ENCODE data around the gene ANKS1B. TPM values are rescaled to one million over a fixed set of nuclear protein-coding genes. Genes with fewer than 3 reads are reported as not detected.

Gene ANKS1B
- total and polyA plus RNA-seq, 2 of the 4 experiments (the other 2 are of a cell fraction) = 0.17 to 0.18 TPM

- Histone ChIP-seq H4K91ac (ENCODE audit: insufficient read depth, low read depth, low read length) (no peak overlapping the region), H3K9me1 (ENCODE audit: insufficient read depth, low read length) (no peaks in the 10 kb centered on the region), H2BK20ac (ENCODE audit: low read depth, low read length) (no peak overlapping the region), H3K14ac (replicated peaks; ENCODE audit: low read depth, low read length) (no peak overlapping the region), H4K20me1 (ENCODE audit: insufficient read depth, low read length) (no peaks in the 10 kb centered on the region), H3K56ac (ENCODE audit: extremely low read depth, insufficient read depth, low read length) (no peak overlapping the region), H2BK120ac (ENCODE audit: low read depth, low read length) (no peak overlapping the region), H3K4ac (ENCODE audit: low read depth, low read length) (no peak overlapping the region), H2AK9ac (replicated peaks; ENCODE audit: low read depth, low read length, poor library complexity) (no peak overlapping the region), H3K4me2 (ENCODE audit: low read depth, low read length) (no peak overlapping the region), H3K4me1 (ENCODE audit: control insufficient read depth, insufficient read depth, low read length) (no peaks in the 10 kb centered on the region), H3K18ac (ENCODE audit: low read depth, low read length) (no peak overlapping the region), H3K9me3 (ENCODE audit: control insufficient read depth, insufficient read depth, low read length) (no peaks in the 10 kb centered on the region), H3K36me3 (ENCODE audit: control insufficient read depth, insufficient read depth, low read length) (no peaks in the 10 kb centered on the region), H3K9ac (ENCODE audit: low read depth, low read length) (no peak overlapping the region), H3K4me3 (ENCODE audit: insufficient read depth, low read depth, low read length) (no peak overlapping the region), H2AK5ac (ENCODE audit: low read depth, low read length) (no peak overlapping the region), H2BK15ac (ENCODE audit: low read depth, low read length) (no peak overlapping the region), H3K27ac (ENCODE audit: insufficient read depth, low read length) (no peak overlapping the region), H2AFZ (replicated peaks; ENCODE audit: low read length, poor library complexity) (no peak overlapping the region), H4K5ac (ENCODE audit: low read depth, low read length) (no peak overlapping the region), H3K79me1 (ENCODE audit: low read depth in 1 of 2, low read length in 2 of 2) (no peaks in the 10 kb centered on the region), H2BK5ac (ENCODE audit: low read depth, low read length, poor library complexity, severe bottlenecking) (no peak overlapping the region), H3K23ac (ENCODE audit: low read depth, low read length) (no peak overlapping the region), H3K27me3 (ENCODE audit: control insufficient read depth, insufficient read depth, low read length) (no peaks in the 10 kb centered on the region), H4K8ac (ENCODE audit: low read depth in 2 of 2, low read length in 2 of 2) (no peak overlapping the region)
- DNase-seq = no peak
- dilution Hi-C loops (cut with HindIII; ENCODE audit: low sequenced_read_pairs, unreplicated experiment) (no loop called here), intact Hi-C loops (cut with micrococcal nuclease) (no loop called here), in situ Hi-C loops (cut with MboI; ENCODE audit: low sequenced_read_pairs) (no loop called here)
- CTCF ChIA-PET = no interaction called here
- ATAC-seq (ENCODE audit: low read depth) = no peak
- 17% methylated on average over 1 of the region's 2 CpGs; no CpG with 5 or more reads in 1 of the 2 experiments for WGBS, 2 experiments (ENCODE audit: extremely low coverage in 2 of 2, insufficient read length in 1 of 2)
- POLR2A ChIA-PET (ENCODE audit: unreplicated experiment) = no interaction called here
- no TSS peak for BruUV-seq (replicated peaks)
- TF ChIP-seq, protein P1, sequence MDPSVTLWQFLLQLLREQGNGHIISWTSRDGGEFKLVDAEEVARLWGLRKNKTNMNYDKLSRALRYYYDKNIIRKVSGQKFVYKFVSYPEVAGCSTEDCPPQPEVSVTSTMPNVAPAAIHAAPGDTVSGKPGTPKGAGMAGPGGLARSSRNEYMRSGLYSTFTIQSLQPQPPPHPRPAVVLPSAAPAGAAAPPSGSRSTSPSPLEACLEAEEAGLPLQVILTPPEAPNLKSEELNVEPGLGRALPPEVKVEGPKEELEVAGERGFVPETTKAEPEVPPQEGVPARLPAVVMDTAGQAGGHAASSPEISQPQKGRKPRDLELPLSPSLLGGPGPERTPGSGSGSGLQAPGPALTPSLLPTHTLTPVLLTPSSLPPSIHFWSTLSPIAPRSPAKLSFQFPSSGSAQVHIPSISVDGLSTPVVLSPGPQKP (IDR thresholded peaks at IDR 0.05; ENCODE audit: borderline replicate concordance, low read depth, low read length) = no peak
- TF ChIP-seq RCOR1 (IDR thresholded peaks at IDR 0.05; ENCODE audit: insufficient replicate concordance, low read length) (no peak), BHLHE40 (IDR thresholded peaks at IDR 0.05; ENCODE audit: low read depth, low read length) (no peak), RFX5 (IDR thresholded peaks at IDR 0.05; ENCODE audit: low read depth, low read length) (no peak), MAZ (IDR thresholded peaks at IDR 0.05; ENCODE audit: borderline replicate concordance, low read depth, low read length) (no peak), USF2 (IDR thresholded peaks at IDR 0.05; ENCODE audit: low read depth, low read length) (no peak), POLR2A (IDR thresholded peaks at IDR 0.05; ENCODE audit: low read depth, low read length) (no peak), CEBPB (IDR thresholded peaks at IDR 0.05; ENCODE audit: low read depth, low read length) (no peak), CTCF (conservative IDR thresholded peaks at IDR 0.05; ENCODE audit: low read depth, low read length) (no peak), MAFK (IDR thresholded peaks at IDR 0.05; ENCODE audit: low read depth, low read length) (no peak), RAD21 (IDR thresholded peaks at IDR 0.05; ENCODE audit: low read length) (no peak), CHD1 (IDR thresholded peaks at IDR 0.05; ENCODE audit: low read depth, low read length) (no peak), SMC3 (IDR thresholded peaks at IDR 0.05; ENCODE audit: low read depth, low read length) (no peak), FOS (IDR thresholded peaks at IDR 0.05; ENCODE audit: low read depth, low read length) (no peak), NFE2L2 (IDR thresholded peaks at IDR 0.05; ENCODE audit: low read depth, low read length) (no peak), MXI1 (IDR thresholded peaks at IDR 0.05; ENCODE audit: borderline replicate concordance, low read depth, low read length) (no peak)
Measured at GRCh38 chr12:98911396-98911795, 1073.3 kb downstream of the ANKS1B start.

All from IMR-90 (cell line).